Loucy (cell line): Measurements from ENCODE around the gene MT1A.
"Not testable (repeated sequence)": the region's sequence is repeated elsewhere in the genome, so short reads cannot be mapped to it uniquely, and the experiment has no call there.

Experiments
- H2AFZ ChIP-seq: fragments of 200-600 bp; sonication (generic); 2 replicates; pipeline ENCODE4 v1.6.0; 2016; ENCODE audit warnings: antibody characterized with exemption, mild to moderate bottlenecking, low read length, moderate library complexity
- H3F3A ChIP-seq: fragments of 200-600 bp; 2 replicates; pipeline ENCODE4 v1.6.0; 2016; ENCODE audit warnings: antibody characterized with exemption, low read depth, mild to moderate bottlenecking
- H3K27me3 ChIP-seq: fragments of 200-600 bp; sonication (generic); 2 replicates; pipeline ENCODE4 v1.6.1; 2014; ENCODE audit warnings: low read length, mild to moderate bottlenecking; ENCODE audit not compliant: insufficient read depth, poor library complexity, severe bottlenecking
- H3K36me3 ChIP-seq: fragments of 200-600 bp; sonication (generic); 2 replicates; pipeline ENCODE4 v1.6.1; 2016; ENCODE audit warnings: low read length; ENCODE audit not compliant: insufficient read depth
- H3K4me1 ChIP-seq: fragments of 200-600 bp; sonication (generic); 2 replicates; pipeline ENCODE4 v1.5.1; 2014; ENCODE audit warnings: low read length, mild to moderate bottlenecking; ENCODE audit not compliant: insufficient read depth, poor library complexity, severe bottlenecking
- H3K4me2 ChIP-seq: fragments of 200-600 bp; sonication (generic); 2 replicates; pipeline ENCODE4 v1.6.0; 2014; ENCODE audit warnings: antibody characterized with exemption, low read length, low read depth, mild to moderate bottlenecking; ENCODE audit not compliant: poor library complexity, severe bottlenecking
- H3K4me3 ChIP-seq: fragments of 200-600 bp; sonication (generic); 2 replicates; pipeline ENCODE4 v1.5.1; 2014; ENCODE audit warnings: low read length, mild to moderate bottlenecking, mixed read lengths; ENCODE audit not compliant: poor library complexity, severe bottlenecking
- H3K79me2 ChIP-seq: fragments of 200-600 bp; sonication (generic); 2 replicates; pipeline ENCODE4 v1.6.1; 2014; ENCODE audit warnings: low read length; ENCODE audit not compliant: insufficient read depth
- H3K9ac ChIP-seq: fragments of 200-600 bp; sonication (generic); 2 replicates; pipeline ENCODE4 v1.6.0; 2014; ENCODE audit warnings: mild to moderate bottlenecking, low read depth, low read length, moderate library complexity; ENCODE audit not compliant: poor library complexity, severe bottlenecking
- H3K9me2 ChIP-seq: fragments of 200-600 bp; sonication (generic); replicated peaks from 2 replicates; pipeline ENCODE4 v1.6.1; 2016; ENCODE audit warnings: low read depth, low read length, mixed read lengths
- H3K9me3 ChIP-seq: fragments of 200-600 bp; sonication (generic); 2 replicates; pipeline ENCODE4 v1.6.1; 2014; ENCODE audit warnings: mild to moderate bottlenecking, antibody characterized with exemption, low read length, low read depth; ENCODE audit not compliant: insufficient read depth
- H4K20me1 ChIP-seq: fragments of 200-600 bp; sonication (generic); 2 replicates; pipeline ENCODE4 v1.6.0; 2014; ENCODE audit warnings: antibody characterized with exemption, low read length, mild to moderate bottlenecking; ENCODE audit not compliant: insufficient read depth, poor library complexity, severe bottlenecking
- EZH2phosphoT487 ChIP-seq: fragments of 200-600 bp; IDR thresholded peaks from 2 replicates; pipeline ENCODE4 v1.6.1; 2018; ENCODE audit warnings: antibody characterized with exemption, mild to moderate bottlenecking, moderate library complexity, borderline replicate concordance
- TF ChIP-seq, protein P1 (sequence below): fragments of 200-600 bp; sonication (generic); conservative IDR thresholded peaks from 2 replicates; pipeline ENCODE4 v1.5.1; 2014; ENCODE audit warnings: mild to moderate bottlenecking, antibody characterized with exemption, low read length

MT1A gene

DNA sequence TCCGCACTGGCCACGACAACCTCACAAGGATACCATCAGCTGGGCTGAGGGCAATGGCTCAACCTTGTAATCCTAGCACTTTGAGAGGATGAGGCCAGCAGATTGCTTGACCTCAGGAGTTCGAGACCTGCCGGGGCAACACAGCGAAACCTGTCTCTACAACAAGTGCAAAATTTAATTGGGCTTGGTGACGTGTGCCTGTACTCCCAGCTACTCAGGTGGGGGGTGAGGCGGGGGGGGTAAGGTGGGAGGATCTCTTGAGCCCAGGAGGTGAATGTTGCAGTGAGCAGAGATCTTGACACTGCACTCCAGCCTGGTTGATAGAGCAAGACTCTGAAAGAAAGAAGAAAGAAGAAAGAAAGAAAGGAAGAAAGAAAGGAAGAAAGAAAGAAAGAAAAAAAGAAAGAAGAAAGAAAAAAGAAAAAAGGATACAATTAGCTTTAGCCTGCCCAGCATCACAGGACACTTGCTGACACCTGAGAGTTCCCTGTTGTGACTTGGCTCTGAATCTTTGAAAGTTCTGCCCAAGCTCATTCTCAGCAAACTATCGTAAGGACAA lies 18.0 kb upstream of the MT1A start:
- Histone ChIP-seq H3K9ac (no peak overlapping the region), H3K9me2 (no peaks in the 10 kb centered on the region), H2AFZ (no peak overlapping the region), H3K4me3 (no peak overlapping the region), H3K9me3 (no peaks in the 10 kb centered on the region), H3K4me1 (no peaks in the 10 kb centered on the region), H4K20me1 (no peaks in the 10 kb centered on the region), H3K79me2 (no peaks in the 10 kb centered on the region), H3K4me2 (no peak overlapping the region), H3K36me3 (no peaks in the 10 kb centered on the region), H3K27me3 (no peaks in the 10 kb centered on the region), H3F3A (no peaks in the 10 kb centered on the region)
- no peak for TF ChIP-seq EZH2phosphoT487
- TF ChIP-seq, protein P1, sequence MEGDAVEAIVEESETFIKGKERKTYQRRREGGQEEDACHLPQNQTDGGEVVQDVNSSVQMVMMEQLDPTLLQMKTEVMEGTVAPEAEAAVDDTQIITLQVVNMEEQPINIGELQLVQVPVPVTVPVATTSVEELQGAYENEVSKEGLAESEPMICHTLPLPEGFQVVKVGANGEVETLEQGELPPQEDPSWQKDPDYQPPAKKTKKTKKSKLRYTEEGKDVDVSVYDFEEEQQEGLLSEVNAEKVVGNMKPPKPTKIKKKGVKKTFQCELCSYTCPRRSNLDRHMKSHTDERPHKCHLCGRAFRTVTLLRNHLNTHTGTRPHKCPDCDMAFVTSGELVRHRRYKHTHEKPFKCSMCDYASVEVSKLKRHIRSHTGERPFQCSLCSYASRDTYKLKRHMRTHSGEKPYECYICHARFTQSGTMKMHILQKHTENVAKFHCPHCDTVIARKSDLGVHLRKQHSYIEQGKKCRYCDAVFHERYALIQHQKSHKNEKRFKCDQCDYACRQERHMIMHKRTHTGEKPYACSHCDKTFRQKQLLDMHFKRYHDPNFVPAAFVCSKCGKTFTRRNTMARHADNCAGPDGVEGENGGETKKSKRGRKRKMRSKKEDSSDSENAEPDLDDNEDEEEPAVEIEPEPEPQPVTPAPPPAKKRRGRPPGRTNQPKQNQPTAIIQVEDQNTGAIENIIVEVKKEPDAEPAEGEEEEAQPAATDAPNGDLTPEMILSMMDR, result no peak

DNA sequence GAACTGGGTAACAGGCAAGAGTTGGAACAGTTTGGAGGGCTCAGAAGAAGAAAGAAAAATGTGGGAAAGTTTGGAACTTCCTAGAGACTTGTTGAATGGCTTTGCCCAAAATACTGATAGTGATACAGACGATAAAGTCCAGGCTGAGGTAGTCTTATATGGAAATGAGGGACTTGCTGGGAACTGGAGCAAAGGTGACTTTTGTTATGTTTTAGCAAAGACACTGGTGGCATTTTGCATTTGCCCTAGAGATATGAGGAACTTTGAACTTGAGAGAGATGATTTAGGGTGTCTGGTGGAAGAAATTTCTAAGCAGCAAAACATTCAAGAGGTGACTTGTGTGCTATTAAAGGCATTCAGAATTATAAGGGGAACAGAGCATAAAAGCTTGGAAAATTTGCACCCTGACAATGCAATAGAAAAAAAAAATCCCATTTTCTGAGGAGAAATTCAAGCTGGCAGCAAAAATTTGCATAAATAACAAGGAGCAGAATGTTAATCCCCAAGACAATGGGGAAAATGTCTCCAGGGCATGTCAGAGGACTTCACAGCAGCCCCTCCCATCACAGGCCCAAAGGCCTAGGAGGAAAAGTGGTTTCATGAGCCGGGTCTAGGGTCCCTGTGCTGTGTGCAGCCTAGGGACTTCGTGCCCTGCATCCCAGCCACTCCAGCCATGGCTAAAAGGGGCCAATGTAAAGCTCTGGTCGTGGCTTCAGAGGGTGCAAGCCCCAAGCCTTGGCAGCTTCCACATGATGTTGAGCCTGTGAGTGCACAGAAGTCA lies 16.6 kb upstream of the MT1A start:
- not testable (repeated sequence) for H3K4me2 ChIP-seq, H3K9me2 ChIP-seq, H2AFZ ChIP-seq, H3F3A ChIP-seq, H4K20me1 ChIP-seq, H3K79me2 ChIP-seq, H3K4me1 ChIP-seq, H3K4me3 ChIP-seq, H3K9ac ChIP-seq, H3K36me3 ChIP-seq, H3K27me3 ChIP-seq, H3K9me3 ChIP-seq

DNA sequence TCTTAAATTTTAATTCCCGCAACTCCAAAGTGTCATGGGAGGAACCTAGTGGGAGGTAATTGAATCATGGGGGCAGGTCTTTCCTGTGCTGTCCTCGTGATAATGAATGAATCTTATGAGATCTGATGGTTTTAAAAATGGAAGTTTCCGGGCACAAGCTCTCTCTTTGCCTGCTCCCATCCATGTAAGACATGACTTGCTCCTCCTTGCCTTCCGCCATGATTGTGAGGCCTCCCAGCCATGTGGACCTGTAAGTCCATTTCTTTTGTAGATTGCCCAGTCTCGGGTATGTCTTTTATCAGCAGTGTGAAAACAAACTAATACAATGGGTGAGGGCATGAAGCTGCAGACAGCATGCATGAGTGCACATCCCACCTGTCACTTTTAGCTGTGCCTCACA lies 15.3 kb upstream of the MT1A start:
- not testable (repeated sequence) for H3K4me1 ChIP-seq, H3K9ac ChIP-seq, H3K27me3 ChIP-seq, H3K9me2 ChIP-seq, H3K79me2 ChIP-seq, H4K20me1 ChIP-seq, H3K4me2 ChIP-seq, H3K36me3 ChIP-seq, H2AFZ ChIP-seq, H3F3A ChIP-seq, H3K4me3 ChIP-seq, H3K9me3 ChIP-seq

DNA sequence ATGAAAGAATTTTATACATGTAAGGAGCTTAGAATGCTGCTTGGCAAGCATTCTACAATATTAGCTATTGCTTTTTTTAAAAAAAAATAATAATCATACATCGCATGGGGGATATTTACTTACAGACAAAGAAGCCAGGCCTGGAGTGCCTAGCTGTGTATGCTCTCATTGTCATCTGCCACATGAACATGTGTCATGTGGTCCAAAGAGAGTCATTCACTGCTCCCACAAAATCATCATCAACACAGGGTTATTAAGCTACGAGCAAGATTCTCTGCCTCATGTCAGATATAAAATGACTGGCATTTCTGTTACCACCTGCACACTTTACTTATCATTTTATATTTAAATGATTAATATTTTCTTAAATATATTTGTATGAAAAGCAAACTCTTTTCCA lies 14.8 kb upstream of the MT1A start:
- no peak for TF ChIP-seq EZH2phosphoT487
- TF ChIP-seq, protein P1, result no peak
- Histone ChIP-seq H3K4me3 (no peak overlapping the region), H4K20me1 (no peaks in the 10 kb centered on the region), H3K27me3 (no peaks in the 10 kb centered on the region), H3K9ac (no peak overlapping the region), H3F3A (no peaks in the 10 kb centered on the region), H3K9me3 (no peaks in the 10 kb centered on the region), H3K36me3 (no peaks in the 10 kb centered on the region), H3K4me1 (no peaks in the 10 kb centered on the region), H3K79me2 (no peaks in the 10 kb centered on the region), H3K9me2 (no peaks in the 10 kb centered on the region), H3K4me2 (no peak overlapping the region), H2AFZ (no peak overlapping the region)
